Mesendoderm (in vitro differentiated cells): ENCODE measurements around the gene DISP3.

Experiments used
- DNase-seq: peaks from one replicate; pipeline ENCODE4 v3.0.0; 2013
- H2AK5ac ChIP-seq: 2 replicates; pipeline ENCODE4 v1.6.1; 2013; ENCODE audit warnings: low read length, inconsistent platforms
- H2BK120ac ChIP-seq: 2 replicates; pipeline ENCODE4 v1.6.1; 2013; ENCODE audit warnings: low read depth, mild to moderate bottlenecking, low read length, moderate library complexity, mixed read lengths
- H2BK15ac ChIP-seq: replicated peaks from 2 replicates; pipeline ENCODE4 v1.6.1; 2013; ENCODE audit warnings: low read depth, mild to moderate bottlenecking, moderate library complexity
- H2BK5ac ChIP-seq: 2 replicates; pipeline ENCODE4 v1.6.1; 2013; ENCODE audit warnings: low read length, inconsistent platforms
- H3K18ac ChIP-seq: 2 replicates; pipeline ENCODE4 v1.6.1; 2013; ENCODE audit warnings: mild to moderate bottlenecking, low read length, mixed read lengths
- H3K23ac ChIP-seq: one replicate; pipeline ENCODE4 v1.6.1; 2013; ENCODE audit warnings: low read length
- H3K27ac ChIP-seq: 2 replicates; pipeline ENCODE4 v1.5.1; 2013; ENCODE audit warnings: low read depth, mild to moderate bottlenecking, inconsistent platforms, low read length, moderate library complexity
- H3K27me3 ChIP-seq: 2 replicates; pipeline ENCODE4 v1.6.1; 2013; ENCODE audit warnings: low read length, control low read depth, mild to moderate bottlenecking, inconsistent platforms; ENCODE audit not compliant: insufficient read depth, poor library complexity
- H3K36me3 ChIP-seq: 2 replicates; pipeline ENCODE4 v1.6.1; 2013; ENCODE audit warnings: low read length, inconsistent platforms; ENCODE audit not compliant: control insufficient read depth, insufficient read depth
- H3K4ac ChIP-seq: one replicate; pipeline ENCODE4 v1.6.1; 2013; ENCODE audit warnings: low read depth, mild to moderate bottlenecking, low read length, moderate library complexity
- H3K4me1 ChIP-seq: 2 replicates; pipeline ENCODE4 v1.6.1; 2013; ENCODE audit warnings: low read depth, low read length, inconsistent platforms; ENCODE audit not compliant: control insufficient read depth
- H3K4me2 ChIP-seq: 2 replicates; pipeline ENCODE4 v1.6.1; 2013; ENCODE audit warnings: low read length
- H3K4me3 ChIP-seq: 2 replicates; pipeline ENCODE4 v1.5.1; 2013; ENCODE audit warnings: mild to moderate bottlenecking, low read length
- H3K56ac ChIP-seq: one replicate; pipeline ENCODE4 v1.6.1; 2013; ENCODE audit warnings: low read length
- H3K79me1 ChIP-seq: 2 replicates; pipeline ENCODE4 v1.6.1; 2013; ENCODE audit warnings: low read length, inconsistent platforms
- H3K79me2 ChIP-seq: 2 replicates; pipeline ENCODE4 v1.6.1; 2013; ENCODE audit warnings: mild to moderate bottlenecking, low read length; ENCODE audit not compliant: control insufficient read depth, insufficient read depth
- H3K9ac ChIP-seq: 2 replicates; pipeline ENCODE4 v1.6.1; 2013; ENCODE audit warnings: low read length, inconsistent platforms
- H4K5ac ChIP-seq: one replicate; pipeline ENCODE4 v1.6.1; 2013; ENCODE audit warnings: low read length
- H4K8ac ChIP-seq: one replicate; pipeline ENCODE4 v1.6.1; 2013; ENCODE audit warnings: low read depth, mild to moderate bottlenecking, control low read depth, low read length, moderate library complexity
- WGBS: extraction: QIAGEN DNeasy Blood & Tissue Kit; methylation state at CpG from one replicate; pipeline ENCODE4 v1.1.7; 2013; ENCODE audit warnings: low lambda C conversion rate, missing lambda C conversion rate; ENCODE audit not compliant: insufficient coverage; ENCODE audit errors: extremely low coverage; 5-methylcytosine and 5-hydroxymethylcytosine counted together

DISP3 gene

GRCh38 chr1:11443961-11444658 is 34.8 kb upstream of the DISP3 start:
- H3K27me3 ChIP-seq: no peaks in the 10 kb centered on the region

GRCh38 chr1:11444907-11445306 is 34.0 kb upstream of the DISP3 start:
- Histone ChIP-seq H3K79me1 (no peaks in the 10 kb centered on the region), H3K36me3 (no peaks in the 10 kb centered on the region), H3K27me3 (no peaks in the 10 kb centered on the region)

More at GRCh38 chr1:11443961-11444658, 34.8 kb upstream of the DISP3 start:
- Histone ChIP-seq H2BK5ac (no peak overlapping the region), H2BK120ac (no peak overlapping the region), H3K79me1 (no peaks in the 10 kb centered on the region), H3K79me2 (no peaks in the 10 kb centered on the region), H3K27ac (no peak overlapping the region), H3K4me3 (no peak overlapping the region), H3K9ac (no peak overlapping the region), H4K5ac (no peak overlapping the region), H3K23ac (no peak overlapping the region), H4K8ac (no peak overlapping the region), H3K4me1 (no peaks in the 10 kb centered on the region), H3K4ac (no peak overlapping the region), H3K18ac (no peak overlapping the region), H3K4me2 (no peak overlapping the region), H3K56ac (no peak overlapping the region), H2AK5ac (no peak overlapping the region), H3K36me3 (no peaks in the 10 kb centered on the region), H2BK15ac (no peak overlapping the region)
- no CpG with 5 or more reads among the region's 8 CpGs for WGBS
- DNase-seq: no peak

GRCh38 chr1:11447903-11448302 is 31.1 kb upstream of the DISP3 start:
- no peak overlapping the region for H3K18ac ChIP-seq
- H3K27ac ChIP-seq: no peak overlapping the region
- H3K79me1 ChIP-seq: no peaks in the 10 kb centered on the region
- H3K23ac ChIP-seq: no peak overlapping the region
- no peak overlapping the region for H2BK5ac ChIP-seq
- no peak overlapping the region for H2BK15ac ChIP-seq
- no peak overlapping the region for H4K5ac ChIP-seq
- H2BK120ac ChIP-seq: no peak overlapping the region
- no peak for DNase-seq
- H3K4me3 ChIP-seq: no peak overlapping the region
- no peak overlapping the region for H3K56ac ChIP-seq
- no peak overlapping the region for H3K4ac ChIP-seq
- H3K4me1 ChIP-seq: no peaks in the 10 kb centered on the region
- no peak overlapping the region for H2AK5ac ChIP-seq
- no CpG with 5 or more reads among the region's 10 CpGs for WGBS
- H3K9ac ChIP-seq: no peak overlapping the region
- H4K8ac ChIP-seq: no peak overlapping the region
- no peaks in the 10 kb centered on the region for H3K27me3 ChIP-seq
- no peaks in the 10 kb centered on the region for H3K79me2 ChIP-seq
- H3K4me2 ChIP-seq: no peak overlapping the region
- H3K36me3 ChIP-seq: no peaks in the 10 kb centered on the region

More at GRCh38 chr1:11444907-11445306, 34.0 kb upstream of the DISP3 start:
- H3K4me2 ChIP-seq: no peak overlapping the region
- H3K4me3 ChIP-seq: no peak overlapping the region
- no peak overlapping the region for H3K4ac ChIP-seq
- no peak overlapping the region for H3K18ac ChIP-seq
- no peak overlapping the region for H3K23ac ChIP-seq
- H2AK5ac ChIP-seq: no peak overlapping the region
- H2BK120ac ChIP-seq: no peak overlapping the region
- H3K79me2 ChIP-seq: no peaks in the 10 kb centered on the region
- H3K9ac ChIP-seq: no peak overlapping the region
- H3K56ac ChIP-seq: no peak overlapping the region
- no peak overlapping the region for H4K5ac ChIP-seq
- no CpG with 5 or more reads among the region's 7 CpGs for WGBS
- no peak for DNase-seq
- no peak overlapping the region for H2BK15ac ChIP-seq
- no peaks in the 10 kb centered on the region for H3K4me1 ChIP-seq
- no peak overlapping the region for H4K8ac ChIP-seq
- H2BK5ac ChIP-seq: no peak overlapping the region
- H3K27ac ChIP-seq: no peak overlapping the region

- Histone ChIP-seq H3K9ac (no peak overlapping the region), H2BK5ac (no peak overlapping the region), H3K27me3 (no peaks in the 10 kb centered on the region), H2BK120ac (no peak overlapping the region), H3K23ac (no peak overlapping the region), H3K4me1 (no peaks in the 10 kb centered on the region), H3K27ac (no peak overlapping the region), H4K8ac (no peak overlapping the region), H3K79me1 (no peaks in the 10 kb centered on the region), H3K56ac (no peak overlapping the region), H3K36me3 (no peaks in the 10 kb centered on the region), H3K4me2 (no peak overlapping the region), H3K18ac (no peak overlapping the region), H3K4ac (no peak overlapping the region), H2AK5ac (no peak overlapping the region), H4K5ac (no peak overlapping the region), H3K4me3 (no peak overlapping the region), H3K79me2 (no peaks in the 10 kb centered on the region), H2BK15ac (no peak overlapping the region)
- DNase-seq: no peak
- WGBS: no CpG with 5 or more reads among the region's 20 CpGs
Measured at GRCh38 chr1:11448373-11449099, 30.4 kb upstream of the DISP3 start.

GRCh38 chr1:11449100-11449403 is 29.9 kb upstream of the DISP3 start:
- H3K23ac ChIP-seq: no peak overlapping the region
- no peaks in the 10 kb centered on the region for H3K79me1 ChIP-seq
- H3K56ac ChIP-seq: no peak overlapping the region
- no peak overlapping the region for H3K4me2 ChIP-seq
- H3K9ac ChIP-seq: no peak overlapping the region
- no peak overlapping the region for H2AK5ac ChIP-seq
- no peak overlapping the region for H3K27ac ChIP-seq
- no peak overlapping the region for H2BK5ac ChIP-seq
- no CpG with 5 or more reads among the region's 11 CpGs for WGBS
- H3K18ac ChIP-seq: no peak overlapping the region
- H3K27me3 ChIP-seq: no peaks in the 10 kb centered on the region
- no peak for DNase-seq
- H3K79me2 ChIP-seq: no peaks in the 10 kb centered on the region
- H4K5ac ChIP-seq: no peak overlapping the region
- H2BK15ac ChIP-seq: no peak overlapping the region
- no peaks in the 10 kb centered on the region for H3K36me3 ChIP-seq
- H3K4ac ChIP-seq: no peak overlapping the region
- no peak overlapping the region for H4K8ac ChIP-seq
- H3K4me1 ChIP-seq: no peaks in the 10 kb centered on the region
- H3K4me3 ChIP-seq: no peak overlapping the region
- no peak overlapping the region for H2BK120ac ChIP-seq
